Activated effector memory CD4-positive, alpha-beta T cell treated with anti-CD3 and anti-CD28 coated beads, Interleukin-2, amount 50 U/mL, for 16 hours (primary cell): ENCODE results near the gene MAPK11.
A peak's percentile ranks its signal among the peaks of the same experiment; 100 is the strongest.
"Not testable (repeated sequence)": the region's sequence is repeated elsewhere in the genome, so short reads cannot be mapped to it uniquely, and the experiment has no call there.

ENCODE experiments used
- DNase-seq: peaks from one replicate; pipeline ENCODE4 v3.0.0-alpha.2; 2020

Gene MAPK11

GRCh38 chr22:50275181-50276055 is 5.2 kb upstream of the MAPK11 start:
- no peak for DNase-seq

GRCh38 chr22:50274771-50275170 is 4.6 kb upstream of the MAPK11 start:
- DNase-seq: no peak

- DNase-seq: peak; percentile 76
Observed at GRCh38 chr22:50274311-50274710, 4.1 kb upstream of the MAPK11 start.

- not testable (repeated sequence) for DNase-seq
Observed at GRCh38 chr22:50273781-50274180, 3.6 kb upstream of the MAPK11 start.

- not testable (repeated sequence) for DNase-seq
Observed at GRCh38 chr22:50273352-50273751, 3.2 kb upstream of the MAPK11 start.

GRCh38 chr22:50272044-50272802 is 2.0 kb upstream of the MAPK11 start:
- no peak for DNase-seq

GRCh38 chr22:50271519-50271970 is 1.4 kb upstream of the MAPK11 start:
- DNase-seq: peak; percentile 89

- DNase-seq: peak; percentile 88
Observed at GRCh38 chr22:50270666-50271394, 650 bp upstream of the MAPK11 start.

- no peak for DNase-seq
Observed at GRCh38 chr22:50269573-50269969, 609 bp downstream of the MAPK11 start.

- DNase-seq: no peak
Observed at GRCh38 chr22:50268655-50269113, 1.5 kb downstream of the MAPK11 start.

GRCh38 chr22:50267591-50268390 is 2.4 kb downstream of the MAPK11 start:
- DNase-seq: peak; percentile 84

- DNase-seq: no peak
Observed at GRCh38 chr22:50266994-50267393, 3.2 kb downstream of the MAPK11 start.

- no peak for DNase-seq
Observed at GRCh38 chr22:50264946-50265669, 5.1 kb downstream of the MAPK11 start.

- DNase-seq: no peak
Observed at GRCh38 chr22:50264104-50264745, 6.0 kb downstream of the MAPK11 start.

- DNase-seq: no peak
Observed at GRCh38 chr22:50262973-50263617, 7.1 kb downstream of the MAPK11 start.

- DNase-seq: no peak
Observed at GRCh38 chr22:50262460-50262911, 7.7 kb downstream of the MAPK11 start.

- DNase-seq: no peak
Observed at GRCh38 chr22:50261615-50262459, 8.3 kb downstream of the MAPK11 start, which contains the start of gene MAPK12. TSS of gene MAPK12 (minus strand) at chr22:50261683. CDS start at chr22:50261509, 174 bp downstream.

GRCh38 chr22:50260801-50261614 is 9.2 kb downstream of the MAPK11 start:
- no peak for DNase-seq
